ENCODE measurements around the gene ZGPAT.

Gene ZGPAT

GRCh38 chr20:63747622-63748069, 39.8 kb downstream of the ZGPAT start:
- DNase-seq, result peak; percentile 37

DNA sequence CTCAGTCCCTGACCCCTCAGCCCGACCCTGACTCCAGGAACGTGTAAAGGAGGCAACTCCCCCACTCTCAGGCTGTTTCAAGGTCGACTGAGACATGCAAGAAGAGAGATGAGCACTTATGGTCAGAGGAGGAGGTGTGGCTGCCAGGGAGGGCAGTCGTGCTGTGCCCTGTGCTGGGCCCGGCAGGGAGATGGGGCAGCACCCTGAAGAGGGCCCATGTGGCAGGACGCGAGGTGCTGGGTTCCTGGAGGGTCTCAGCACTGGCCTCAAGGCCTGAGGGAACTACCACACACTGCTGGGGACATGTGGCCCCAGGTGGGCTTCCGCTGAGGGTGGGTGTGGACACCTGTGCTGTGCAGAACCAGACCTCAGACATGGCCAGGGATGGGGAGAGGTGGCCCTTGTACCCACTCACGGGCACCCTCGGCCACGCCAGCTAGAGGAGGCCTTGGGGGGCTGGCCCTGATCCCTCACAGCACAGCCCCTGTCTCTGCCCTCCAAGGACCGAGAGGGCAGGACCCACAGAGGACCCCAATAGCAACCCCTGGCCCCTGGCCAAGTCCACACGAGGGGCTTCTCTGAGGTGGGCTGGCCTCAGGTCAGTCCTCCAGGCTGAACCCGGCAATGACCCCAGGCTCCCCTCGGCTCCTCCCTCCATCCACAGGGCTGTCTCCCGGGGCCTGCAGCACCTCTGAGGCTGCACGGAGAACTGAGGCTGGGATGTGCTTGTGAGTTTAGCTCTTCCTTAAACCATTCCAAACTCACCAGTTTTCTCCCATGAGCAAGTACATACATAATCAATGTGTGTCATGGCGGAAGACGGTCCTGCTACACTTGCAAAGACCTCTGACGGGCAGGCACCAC, 40.5 kb downstream of the ZGPAT start:
- no peak for DNase-seq

GRCh38 chr20:63748934-63749270, 41.1 kb downstream of the ZGPAT start:
- no peak for DNase-seq

GRCh38 chr20:63749597-63750508, 42.0 kb downstream of the ZGPAT start:
- no peak for DNase-seq

DNA sequence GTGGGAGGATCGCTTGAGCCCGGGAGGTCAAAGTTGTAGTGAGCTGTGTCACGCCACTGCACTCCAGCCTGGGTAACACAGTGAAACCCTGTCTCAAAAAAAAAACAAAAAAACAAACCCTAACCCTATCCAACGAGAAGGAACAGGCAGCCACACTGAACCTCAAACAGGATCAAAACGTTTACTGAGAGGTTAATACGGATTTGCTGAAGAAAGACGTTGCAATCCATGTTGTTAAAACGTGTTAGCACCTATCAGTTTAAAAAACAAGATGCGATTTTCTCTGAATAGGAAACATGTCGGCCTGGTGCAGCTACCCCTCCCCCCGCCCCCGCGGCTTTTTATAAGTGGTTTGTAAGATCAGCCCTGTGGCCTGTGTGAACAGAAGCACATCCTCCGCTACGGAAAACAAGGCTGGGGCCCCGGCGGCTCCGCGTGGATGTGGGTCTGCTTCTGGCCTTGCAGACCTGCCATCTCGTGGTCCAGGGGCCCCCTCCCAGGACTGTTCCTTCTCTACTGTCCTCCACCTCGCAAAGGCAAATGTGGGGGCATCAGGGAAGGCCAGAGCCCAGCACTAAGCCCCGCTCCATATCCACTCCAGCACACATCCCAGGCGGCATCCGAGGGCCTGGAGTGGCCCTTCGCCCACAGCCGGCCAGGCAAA, 43.1 kb downstream of the ZGPAT start:
- DNase-seq, result no peak

- DNase-seq, result peak; percentile 67
Measured at GRCh38 chr20:63751471-63752271, 43.8 kb downstream of the ZGPAT start.

DNA sequence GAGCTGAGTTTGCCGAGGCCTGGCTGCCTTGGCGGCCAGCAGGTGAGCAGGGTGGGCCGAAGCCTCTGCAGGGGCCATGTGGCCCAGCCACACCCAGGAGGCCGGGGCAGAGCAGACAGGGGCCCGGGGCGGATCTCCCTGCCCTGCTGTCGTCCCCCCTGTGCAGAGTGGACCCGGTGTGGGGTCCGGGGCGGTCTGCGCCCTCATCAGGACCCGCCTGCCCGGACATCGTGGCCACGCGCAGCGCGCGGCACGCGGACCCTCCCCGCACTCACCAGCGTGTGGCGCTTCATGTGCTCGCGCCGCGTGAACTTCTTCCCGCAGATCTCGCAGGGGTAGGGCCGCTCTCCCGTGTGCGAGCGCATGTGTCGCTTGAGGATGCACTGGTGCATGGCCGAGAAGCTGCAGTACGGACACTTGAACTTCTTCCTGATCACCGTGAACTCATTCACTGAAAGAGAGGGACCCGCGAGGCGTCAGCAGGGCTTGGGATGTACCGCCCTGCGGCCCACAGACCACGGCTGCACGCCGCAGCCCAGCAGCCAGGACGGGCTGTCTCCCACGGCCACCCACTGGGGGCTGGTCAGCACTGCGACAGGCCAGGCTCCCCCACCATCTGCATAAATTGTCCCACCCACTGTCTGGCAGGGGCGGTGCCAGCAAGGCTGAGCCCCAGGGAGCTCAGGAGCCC, 44.7 kb downstream of the ZGPAT start:
- DNase-seq, result no peak

DNA sequence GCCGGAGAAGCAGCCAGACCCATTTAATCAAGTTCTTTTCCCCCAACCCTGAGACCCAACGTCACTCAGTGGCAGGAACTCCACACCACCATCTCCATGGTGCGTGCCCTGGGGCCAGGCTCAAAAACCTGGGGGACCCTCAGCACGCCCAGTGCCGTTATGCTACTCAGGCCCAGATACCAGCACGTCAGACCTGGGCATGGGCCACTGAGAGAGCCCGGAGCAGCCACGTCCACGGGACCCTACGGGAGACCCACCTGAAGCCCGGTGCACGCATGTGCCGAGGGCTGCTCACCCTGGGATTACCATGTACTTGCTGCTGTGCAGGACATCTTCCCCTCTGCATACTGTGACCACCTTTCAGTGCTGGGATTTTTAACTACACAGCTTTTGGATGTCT, 45.5 kb downstream of the ZGPAT start:
- no peak for DNase-seq

DNA sequence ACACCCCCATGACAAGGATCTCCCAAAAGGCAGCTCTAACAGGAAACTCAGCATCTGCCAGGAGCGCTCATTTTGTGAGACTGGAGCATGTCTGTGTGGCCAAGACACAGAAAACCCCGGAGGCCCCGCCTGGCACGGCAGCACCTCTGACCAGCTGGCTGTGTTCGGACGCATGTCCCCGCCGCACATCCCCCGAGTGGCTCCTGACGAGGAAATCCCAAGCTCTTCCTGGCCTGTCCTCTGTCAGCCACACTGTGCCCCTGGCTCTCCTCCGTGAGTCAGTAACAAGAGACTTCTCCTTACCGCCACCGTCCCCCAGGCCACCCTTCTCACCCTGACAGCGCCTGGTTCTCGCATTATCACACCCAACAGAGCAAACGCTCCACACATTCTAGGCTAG, 46.2 kb downstream of the ZGPAT start:
- no peak for DNase-seq

DNA sequence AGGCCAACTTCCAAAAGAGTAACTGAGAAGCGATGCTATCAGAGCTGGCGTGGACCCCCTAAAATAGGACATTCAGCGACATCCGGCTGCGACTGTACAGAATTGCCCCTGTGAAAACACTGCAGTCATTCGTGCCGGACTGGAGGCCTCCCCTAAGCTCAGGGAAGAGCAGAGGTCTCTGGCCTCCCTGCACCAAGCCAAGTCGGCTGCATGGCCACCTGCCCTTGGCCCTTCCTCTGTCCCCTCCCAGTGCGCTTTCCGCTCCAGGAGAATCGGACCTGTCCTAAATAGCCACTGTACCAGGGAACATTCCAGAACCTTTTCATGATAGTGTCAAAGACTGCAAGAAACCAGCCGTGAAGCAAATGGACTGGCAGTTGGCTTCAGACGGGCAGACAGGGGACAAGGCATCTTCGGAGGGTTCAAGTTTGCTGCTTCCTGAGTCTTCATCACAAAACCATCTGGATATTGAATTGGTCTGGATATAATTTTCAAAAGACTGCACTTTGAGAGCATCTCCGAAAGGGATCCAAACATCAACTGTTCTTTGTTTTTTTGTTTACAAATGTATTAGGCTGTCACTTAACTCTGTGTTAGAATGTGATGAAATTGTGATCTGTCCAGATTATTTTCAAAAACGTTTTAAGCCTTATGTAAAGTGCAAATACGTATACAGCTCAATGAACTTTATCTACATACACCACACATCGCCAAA, 48.3 kb downstream of the ZGPAT start:
- no peak for DNase-seq

DNA sequence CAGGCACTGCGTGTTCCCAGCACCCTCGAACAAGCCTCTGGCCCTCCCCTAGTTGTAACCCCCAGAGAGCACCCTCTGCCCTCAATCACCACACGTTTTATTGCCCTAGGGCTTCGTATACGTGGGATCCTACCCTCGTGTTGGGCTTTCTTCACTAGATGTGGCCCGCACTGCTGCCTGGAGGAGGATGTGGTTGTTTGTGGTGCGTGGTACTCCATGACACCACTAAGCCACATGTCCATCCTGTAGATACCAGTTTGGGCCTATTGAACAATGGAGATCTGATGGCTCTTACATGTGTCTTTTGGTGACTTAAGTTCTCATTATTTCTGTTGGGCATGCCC, 48.8 kb downstream of the ZGPAT start:
- DNase-seq, result no peak

- DNase-seq, result no peak
Measured at GRCh38 chr20:63758152-63758551, 50.3 kb downstream of the ZGPAT start.

GRCh38 chr20:63759377-63759901, 51.6 kb downstream of the ZGPAT start:
- no peak for DNase-seq

DNA sequence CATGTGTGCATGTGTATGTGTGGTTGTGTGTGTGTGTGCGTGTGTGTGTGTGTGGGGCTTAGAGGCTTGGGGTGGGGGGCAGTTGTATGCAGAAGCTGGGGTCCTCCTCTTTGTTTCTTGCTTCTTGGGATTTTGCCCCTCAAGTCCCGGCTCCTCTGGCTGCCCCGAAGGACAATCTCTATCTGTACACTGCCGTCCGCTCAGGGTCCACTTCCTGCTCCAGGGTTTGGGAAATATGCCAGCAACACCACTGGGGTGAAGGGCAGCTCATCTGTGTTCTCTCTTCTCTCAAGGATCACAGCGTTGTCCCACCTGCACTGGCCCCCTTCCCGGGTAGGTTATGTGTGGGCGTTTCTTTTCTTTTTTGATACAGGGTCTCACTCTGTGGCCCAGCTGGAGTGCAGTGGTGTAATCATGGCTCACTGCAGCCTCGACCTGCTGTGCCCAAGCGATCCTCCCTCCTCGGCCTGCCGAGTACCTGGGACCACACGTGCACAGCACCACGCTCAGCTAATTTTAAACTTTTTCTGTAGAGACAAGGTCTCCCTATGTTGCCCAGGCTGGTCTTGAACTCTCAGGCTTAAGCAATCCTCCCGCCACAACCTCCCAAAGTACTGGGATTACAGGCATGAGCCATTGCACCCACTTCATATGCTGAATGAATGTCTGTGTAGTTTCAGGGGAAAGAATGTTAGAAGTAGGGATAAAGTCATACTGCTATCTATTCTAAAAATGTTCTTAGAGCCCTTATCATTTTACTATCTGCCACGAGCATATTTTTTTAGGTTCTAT, 57.4 kb downstream of the ZGPAT start:
- no peak for DNase-seq

GRCh38 chr20:63765902-63766301, 58.1 kb downstream of the ZGPAT start:
- no peak for DNase-seq

DNA sequence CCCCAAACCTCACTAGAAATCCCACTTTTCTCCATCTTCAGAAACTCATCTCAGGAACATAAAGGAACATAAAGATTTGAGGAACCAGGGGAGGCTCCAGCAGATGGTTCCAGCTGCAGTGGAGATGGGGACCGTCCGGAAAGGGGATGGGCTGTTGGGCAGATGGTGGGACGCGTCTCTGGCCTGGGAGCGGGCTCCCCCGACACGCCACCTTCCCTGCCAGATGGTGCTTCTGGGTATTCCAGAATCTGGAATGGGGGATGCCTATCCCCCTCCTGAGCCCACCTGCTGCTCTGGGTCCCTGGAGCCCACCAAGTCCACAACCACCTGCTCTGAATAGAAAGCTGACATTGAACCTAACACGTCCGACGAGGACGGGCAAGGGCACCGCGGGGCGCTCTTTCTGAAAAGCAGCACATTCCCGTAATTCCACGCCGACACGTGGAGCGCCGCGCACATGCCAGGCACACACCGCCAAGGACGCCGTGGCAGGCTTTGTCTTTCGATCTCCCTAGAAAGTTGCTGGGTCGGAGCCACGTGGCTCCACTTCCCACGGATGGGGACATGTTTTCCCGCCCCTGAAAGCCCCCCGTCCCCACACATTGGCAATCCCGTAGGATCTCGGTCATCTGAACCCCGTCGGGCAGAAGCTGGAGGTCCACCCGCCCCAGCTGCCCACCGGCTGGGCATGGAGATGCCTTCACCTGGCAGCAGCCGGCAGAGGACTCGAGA, 59.0 kb downstream of the ZGPAT start:
- no peak for DNase-seq

- DNase-seq, result no peak
Measured at GRCh38 chr20:63767456-63767855, 59.6 kb downstream of the ZGPAT start.

GRCh38 chr20:63767886-63768285, 60.0 kb downstream of the ZGPAT start:
- DNase-seq, result no peak

Data from NCI-H1436 (cell line).